K562 (cell line): ENCODE results near the gene ZNF346. TPM values are rescaled to one million over a fixed set of nuclear protein-coding genes. Genes with fewer than 3 reads are reported as not detected.
A peak's percentile ranks its signal among the peaks of the same experiment; 100 is the strongest.

Experiments used
- ATF1 ChIP-seq, 2 experiments: fragments of 450-650 bp in 1 of 2; IDR thresholded peaks; 2 replicates each; pipeline ENCODE4 v1.6.1; 2016; ENCODE audit warnings: missing compliant biosample characterization in 1 of 2, missing genetic modification characterization in 1 of 2
- MGA ChIP-seq: fragments of 450-650 bp; IDR thresholded peaks from 2 replicates; pipeline ENCODE4 v1.6.1; 2016; ENCODE audit warnings: mild to moderate bottlenecking, moderate library complexity
- PHB ChIP-seq: fragments of 250-450 bp; sonication (Bioruptor Pico); IDR thresholded peaks from 2 replicates; pipeline ENCODE4 v1.5.0; 2021
- PPARD ChIP-seq: fragments of 250-450 bp; sonication (Bioruptor Pico); IDR thresholded peaks from 2 replicates; pipeline ENCODE4 v1.8.0; 2022; ENCODE audit warnings: inconsistent platforms, mild to moderate bottlenecking, moderate library complexity
- TRIM28 ChIP-seq: fragments of 450-650 bp; IDR thresholded peaks from 2 replicates; pipeline ENCODE4 v1.6.1; 2017
- ZBTB26 ChIP-seq: fragments of 450-650 bp; formaldehyde crosslinking; IDR thresholded peaks from 2 replicates; pipeline ENCODE4 v1.4.0; 2022; ENCODE audit warnings: missing genetic modification characterization
- ZBTB43 ChIP-seq: sonication (generic); formaldehyde crosslinking; IDR thresholded peaks from 2 replicates; pipeline ENCODE4 v1.8.0; 2023; ENCODE audit warnings: mild to moderate bottlenecking, missing genetic modification reagents
- ZNF280A ChIP-seq: fragments of 450-650 bp; IDR thresholded peaks from 2 replicates; pipeline ENCODE4 v1.6.1; 2018; ENCODE audit warnings: mild to moderate bottlenecking, low read depth; ENCODE audit not compliant: partially characterized antibody
- ZNF354B ChIP-seq: fragments of 250-450 bp; sonication (Bioruptor Pico); IDR thresholded peaks from 2 replicates; pipeline ENCODE4 v1.4.0; 2020
- polyA plus RNA-seq, 8 experiments: library from polyadenylated mRNA; depleted of rRNA in 4 of 8; stranded (reverse) in 5 of 8; unstranded in 3 of 8; fragments of >200 nt; fragmentation: Nextera tagmentation in 2 of 8; fragmentation: Illumina TruSeq in 1 of 8; extraction: Ambion mirVana in 2 of 8; extraction: Trizol in 1 of 8; gene quantifications; 2 replicates each; pipeline versions ENCODE4 v1.2.1 to v1.2.3, GENCODE V29; 2011 to 2014; ENCODE audit warnings: inconsistent platforms in 1 of 8, missing spikeins in 1 of 8
- total RNA-seq, 7 experiments: library from RNA; depleted of rRNA in 6 of 7; stranded (reverse); fragments of >200 nt in 6 of 7; fragmentation: Illumina TruSeq in 2 of 7; extraction: Trizol in 2 of 7; gene quantifications; 2 replicates each; pipeline versions ENCODE4 v1.2.1 to v1.2.3, GENCODE V29; 2011 to 2021; ENCODE audit warnings: low replicate concordance in 1 of 7

ZNF346 gene
- total and polyA plus RNA-seq, 9 of the 15 experiments (the other 6 are each of a cell fraction or from before 2014, with no cell fraction given) = 5.0 to 25.1 (median 20.1) TPM

GRCh38 chr5:176994460-176995121, 27.9 kb upstream of the ZNF346 start (continued):
- TF ChIP-seq ZBTB26 (CRISPR knock-in tag) (peak; percentile 66; the same call in 1 of the 2 replicates), ATF1 (CRISPR knock-in tag; IDR thresholded peaks at IDR 0.05) (no peak), ATF1 (tag; IDR thresholded peaks at IDR 0.05) (peak; percentile 72), ZNF354B (CRISPR knock-in tag) (no peak), TRIM28 (peak; percentile 100), ZNF280A (peak; percentile 64), PHB (CRISPR knock-in tag) (no peak), MGA (peak; percentile 31; the same call in 1 of the 2 replicates), ZBTB43 (CRISPR knock-in tag) (peak; percentile 42; the same call in 1 of the 2 replicates), PPARD (no peak)
